GM11168 (cell line): Measurements from ENCODE around the gene EEA1.
"Not testable (repeated sequence)": the region's sequence is repeated elsewhere in the genome, so short reads cannot be mapped to it uniquely, and the experiment has no call there.

Source experiments
- in situ Hi-C: fragments of 300-500 bp; cut with MboI; formaldehyde crosslinking; loops from one replicate; pipeline ENCODE4 v1.12.0; 2022; ENCODE audit warnings: low sequenced_read_pairs; ENCODE audit not compliant: unreplicated experiment

EEA1 gene

DNA sequence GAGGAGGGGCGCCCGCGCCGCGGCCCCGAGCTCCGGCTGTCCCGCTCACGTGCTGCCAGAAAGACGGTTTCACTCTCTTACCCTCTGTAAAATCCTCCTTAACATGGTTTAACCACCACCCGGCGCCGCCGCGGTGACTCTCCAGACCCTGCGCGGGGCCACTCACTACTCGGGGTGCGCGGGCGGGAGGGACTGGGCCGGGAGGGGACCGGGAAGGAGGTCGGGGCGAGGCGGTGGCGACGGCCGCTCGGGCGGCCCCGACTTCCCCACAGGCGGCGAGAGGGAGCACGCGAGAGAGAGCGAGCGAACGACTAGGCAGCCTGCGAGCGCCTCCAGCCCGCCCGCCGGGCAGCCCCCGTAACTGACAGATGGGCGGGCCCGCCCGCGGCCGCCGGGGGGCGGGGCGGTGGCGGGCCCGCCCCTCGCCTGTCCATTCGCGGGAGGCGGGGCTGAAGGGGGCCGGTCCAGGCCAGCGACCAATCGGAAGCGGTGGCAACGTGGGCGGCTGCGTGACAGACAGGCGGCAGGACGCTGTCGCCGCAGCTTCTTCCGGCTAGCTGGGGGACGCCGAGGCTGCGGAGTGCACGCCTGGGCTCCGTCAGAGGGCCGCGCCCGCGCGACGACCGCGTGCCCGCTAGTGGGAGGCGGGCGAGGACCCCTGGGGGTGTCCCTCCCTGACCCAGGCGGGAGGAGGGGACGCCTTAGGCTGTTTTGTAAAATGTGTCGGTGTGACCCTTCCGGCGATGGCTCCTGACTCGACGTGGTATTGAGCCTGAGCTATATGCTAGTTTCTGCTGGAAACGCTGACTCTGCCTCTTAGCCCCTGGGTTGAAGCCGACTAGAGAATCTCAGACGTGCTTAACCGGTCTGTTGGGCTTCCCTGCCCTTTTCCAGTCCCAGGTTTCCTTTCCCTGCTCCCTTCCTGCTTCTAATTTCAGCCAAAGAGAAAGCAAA, at the start of gene EEA1:
EEA1 (minus strand) TSS at position 334 of the 954 bp plus-strand sequence; CDS start at position 105, 229 bp downstream.
- in situ Hi-C loops = no loop called here

DNA sequence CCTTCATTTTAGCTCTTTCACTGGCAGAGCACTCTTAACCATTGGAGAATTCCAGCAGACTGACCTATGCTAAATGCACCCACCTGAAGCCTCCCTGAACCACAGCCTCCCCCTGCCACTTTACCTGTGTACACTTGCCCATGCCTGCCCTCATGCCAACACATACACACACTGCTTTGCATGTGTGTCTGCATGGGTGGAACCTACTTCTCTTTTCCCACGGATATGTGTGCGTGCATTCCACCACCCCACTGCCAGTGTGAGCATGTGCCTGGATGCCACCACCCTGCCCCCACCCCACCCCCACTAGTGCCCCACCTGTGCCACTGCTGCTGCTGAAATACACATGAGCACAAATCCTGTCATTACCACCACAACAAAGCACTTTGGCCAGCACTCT, 49.5 kb upstream of the EEA1 start:
- in situ Hi-C loops = loop anchor here (25.0 kb wide), 1 partner anchor 191 kb away; no protein-coding TSS in a partner anchor

DNA sequence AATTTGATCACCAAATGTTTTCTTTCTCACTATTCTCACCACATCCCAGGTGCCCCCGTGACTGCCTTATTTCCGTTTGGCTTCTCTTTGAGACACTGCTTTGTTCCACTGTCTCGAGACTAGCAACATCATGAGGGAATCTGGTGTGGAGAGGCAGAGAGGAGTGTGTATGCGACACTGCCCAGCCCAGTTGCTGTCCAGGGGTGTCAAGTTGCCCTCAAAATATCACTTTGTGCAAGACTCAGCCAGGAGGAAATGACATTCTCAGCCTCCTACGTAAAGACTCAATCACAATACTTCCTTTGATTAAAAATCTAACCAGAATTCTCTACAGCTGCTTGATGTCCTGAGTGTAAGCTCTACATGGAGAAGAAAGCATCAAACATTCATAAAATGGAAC, 48.2 kb upstream of the EEA1 start:
- in situ Hi-C loops = loop anchor here (25.0 kb wide), 1 partner anchor 190 kb away; no protein-coding TSS in a partner anchor

DNA sequence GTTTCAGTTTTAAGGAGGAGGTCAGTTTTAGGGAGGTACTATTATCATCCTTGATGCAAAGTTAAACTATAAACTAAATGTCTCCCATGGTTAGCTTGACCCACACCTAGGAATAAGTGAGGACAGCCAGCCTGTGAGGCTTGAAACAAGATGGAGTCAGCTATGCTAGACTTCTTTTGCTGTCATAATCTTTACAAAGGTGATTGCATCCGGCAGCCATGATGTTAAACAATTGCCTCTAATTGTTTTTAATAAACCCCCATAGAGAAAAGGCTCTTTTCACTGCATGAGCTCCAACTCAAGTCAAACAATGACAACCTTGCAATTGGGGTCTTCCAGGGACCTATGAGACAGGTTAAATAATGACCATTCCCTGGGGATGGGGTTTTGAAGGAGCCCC, 45.7 kb upstream of the EEA1 start:
- in situ Hi-C loops = loop anchor here (25.0 kb wide), 1 partner anchor 187 kb away; no protein-coding TSS in a partner anchor

DNA sequence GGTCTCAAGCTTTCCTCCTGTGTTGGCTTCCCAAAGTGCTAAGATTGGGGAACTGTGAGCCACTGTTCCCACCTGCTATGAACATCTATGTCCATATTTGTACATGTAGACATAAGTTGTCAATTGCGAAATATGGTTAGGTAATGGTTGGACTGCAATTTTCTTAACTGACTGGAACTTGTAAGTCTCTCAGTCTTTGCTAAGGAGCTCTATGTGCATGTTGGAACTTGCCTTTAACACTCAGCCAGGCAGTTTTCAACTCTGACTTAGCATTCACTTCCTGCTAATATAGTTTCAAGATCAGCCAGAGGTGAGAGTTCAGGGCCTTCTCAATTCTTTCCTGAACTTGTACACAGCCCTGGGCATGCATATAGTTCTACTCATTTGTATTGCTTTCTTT, 44.5 kb upstream of the EEA1 start:
- in situ Hi-C loops = no loop called here

DNA sequence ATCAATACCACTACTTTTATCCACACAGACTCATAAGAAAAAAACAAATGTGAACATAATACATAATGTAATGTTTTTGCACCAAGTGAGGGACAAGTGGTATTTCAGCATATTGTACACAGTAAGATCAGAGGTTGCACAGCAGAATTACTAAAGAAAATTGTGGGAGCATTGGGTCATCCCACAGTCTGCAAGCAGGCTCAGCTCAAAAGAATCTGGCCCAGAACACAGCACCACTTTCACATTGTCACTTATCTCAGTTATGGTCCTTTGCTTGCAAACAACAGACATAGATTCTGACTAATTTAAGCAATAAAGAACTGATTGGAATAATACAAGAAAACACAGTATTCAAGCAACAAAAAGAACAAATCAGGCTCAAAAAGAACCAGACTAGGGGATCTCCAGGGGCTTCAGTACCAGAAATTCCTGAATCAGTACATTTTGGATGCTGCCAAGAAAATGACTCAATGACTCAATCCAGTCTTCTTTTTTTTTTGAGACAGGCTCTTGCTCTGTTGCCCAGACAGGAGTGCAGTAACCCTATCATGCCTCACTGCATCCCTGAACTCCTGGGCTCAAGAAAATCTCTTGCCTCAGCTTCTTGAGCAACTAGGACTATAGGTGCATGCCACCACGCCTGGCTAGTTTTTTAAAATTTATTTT, 42.9 kb upstream of the EEA1 start:
- in situ Hi-C loops = no loop called here

DNA sequence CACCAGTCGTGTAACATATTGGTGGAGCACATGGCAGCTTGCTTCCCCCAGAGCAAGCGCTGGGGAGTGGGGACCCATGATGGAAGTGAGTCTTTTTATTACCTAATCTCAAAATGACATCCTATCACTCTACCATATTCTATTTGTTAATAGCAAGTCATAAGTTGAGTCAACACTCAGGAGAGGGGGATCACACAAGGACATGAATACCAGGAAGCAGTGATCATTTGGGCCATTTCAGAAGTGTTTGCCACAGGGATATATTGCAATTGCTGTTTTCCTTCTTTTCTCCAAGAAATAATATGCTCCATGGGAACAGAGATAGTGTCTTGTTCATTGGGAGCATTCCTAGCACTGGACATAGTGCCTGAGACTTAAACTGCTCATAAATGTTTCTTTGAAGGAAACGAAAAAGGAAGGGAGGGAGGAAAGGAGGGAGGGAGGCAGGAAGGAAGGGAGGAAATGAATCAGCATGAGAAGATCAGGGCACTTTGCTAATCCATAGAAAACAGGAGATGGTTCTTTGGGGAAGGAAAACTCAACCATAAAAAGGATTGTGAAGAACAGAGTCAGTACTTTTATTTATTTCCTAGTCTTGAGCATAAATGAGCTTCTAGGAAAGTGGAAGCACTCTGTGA, 39.2 kb upstream of the EEA1 start:
- in situ Hi-C loops = no loop called here

DNA sequence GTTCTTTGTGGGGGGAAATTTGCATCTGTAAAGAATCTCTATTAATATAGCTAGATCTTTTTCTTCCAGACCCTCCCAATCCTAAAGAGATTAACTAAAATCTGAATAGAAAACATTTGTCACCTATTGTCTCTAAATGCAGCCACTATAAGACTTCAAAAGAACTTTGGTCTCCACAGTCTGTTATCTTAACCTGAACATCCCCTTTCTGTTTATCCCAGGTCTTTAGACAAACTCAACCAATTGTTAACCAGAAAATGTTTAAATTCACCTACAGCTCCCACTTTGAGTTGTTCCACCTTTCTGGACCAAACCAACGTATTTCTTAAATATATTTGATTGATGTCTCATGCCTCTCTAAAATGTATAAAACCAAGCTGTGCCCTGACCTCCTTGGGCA, 35.3 kb upstream of the EEA1 start:
- in situ Hi-C loops = not testable (repeated sequence)

DNA sequence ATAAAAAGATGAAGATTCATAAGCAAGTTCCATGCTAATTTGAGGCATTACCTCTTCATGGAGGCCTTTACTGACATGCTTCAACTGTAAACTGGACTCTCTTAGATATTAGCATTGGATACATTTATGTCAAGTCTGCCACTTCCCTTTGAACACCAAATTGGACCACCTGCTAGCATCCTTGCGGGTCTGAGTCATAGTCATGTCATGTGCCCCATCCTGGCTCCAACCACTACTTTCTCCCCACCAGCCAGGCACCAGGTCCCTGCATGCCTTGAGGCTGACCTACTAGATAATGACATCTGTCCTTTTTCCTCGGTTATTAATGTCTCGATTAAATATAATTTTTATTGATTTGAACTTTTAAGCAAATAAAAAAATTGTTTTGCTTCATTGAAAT, 32.9 kb upstream of the EEA1 start:
- in situ Hi-C loops = no loop called here

DNA sequence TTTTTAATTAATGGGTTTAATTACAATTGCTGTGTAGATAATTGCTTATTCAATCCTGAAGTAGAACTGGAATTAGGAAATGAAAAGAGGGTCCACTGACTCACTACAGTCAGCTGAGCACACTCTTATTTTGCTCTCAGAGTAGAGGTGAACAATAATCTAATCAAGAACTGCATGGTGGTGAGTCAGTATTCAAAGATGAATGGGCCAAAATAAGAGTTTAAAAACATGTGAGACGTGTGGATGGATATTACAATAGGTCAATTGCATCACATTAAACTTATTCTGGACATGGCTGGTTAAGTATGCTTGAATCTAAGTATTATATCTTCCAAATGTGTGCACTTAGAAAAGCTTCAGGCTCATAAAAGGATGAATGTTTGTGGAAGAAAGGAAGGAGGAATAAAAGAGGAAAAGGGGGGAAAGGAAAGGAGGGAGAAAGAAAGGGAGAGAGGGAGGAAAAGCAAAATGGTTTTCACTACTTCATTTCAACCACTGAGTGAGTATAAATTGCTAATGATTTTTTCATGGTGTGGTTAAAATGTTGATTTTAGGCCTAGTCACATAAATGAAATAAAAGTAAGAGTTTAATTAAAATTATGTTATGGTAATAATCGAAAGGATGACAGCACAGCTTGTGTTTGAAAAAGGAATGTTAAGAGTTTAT, 27.0 kb upstream of the EEA1 start:
- in situ Hi-C loops = no loop called here

DNA sequence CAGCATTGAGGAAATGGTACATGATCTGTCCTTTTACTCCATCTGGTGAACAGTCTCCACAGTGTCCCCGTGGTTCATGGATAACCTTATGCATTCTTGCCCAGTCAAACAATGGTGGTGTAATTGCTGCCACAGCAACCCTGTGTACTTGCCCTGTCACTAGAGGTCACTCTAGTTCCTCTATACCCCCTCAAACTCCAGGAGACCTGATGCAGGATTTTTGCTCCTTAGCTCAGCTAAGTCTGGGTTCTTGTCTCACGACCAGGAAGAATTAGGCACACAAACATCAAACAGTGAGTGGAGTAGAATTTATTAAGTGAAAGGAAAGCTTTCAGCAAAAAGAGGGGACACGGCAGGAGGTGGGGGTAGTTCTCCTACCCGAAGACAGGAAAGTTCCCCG, 24.7 kb upstream of the EEA1 start:
- in situ Hi-C loops = no loop called here

DNA sequence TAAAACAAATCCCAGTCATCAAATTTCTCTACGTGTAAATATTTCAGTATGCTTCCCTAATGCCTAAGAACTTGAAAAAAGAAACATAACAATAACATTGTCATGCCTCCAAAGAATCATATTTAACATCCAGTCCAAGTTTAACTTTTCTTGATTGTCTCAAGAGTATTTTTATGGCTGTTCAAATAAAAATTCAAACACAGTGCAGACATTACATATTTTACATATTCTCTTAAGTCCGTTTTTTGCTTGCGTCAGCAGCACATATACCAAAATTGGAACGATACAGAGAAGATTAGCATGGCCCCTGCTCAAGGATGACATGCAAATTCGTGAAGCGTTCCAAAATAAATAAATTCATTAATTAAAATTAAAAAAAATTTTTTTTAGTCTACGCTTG, 23.3 kb upstream of the EEA1 start:
- in situ Hi-C loops = no loop called here

DNA sequence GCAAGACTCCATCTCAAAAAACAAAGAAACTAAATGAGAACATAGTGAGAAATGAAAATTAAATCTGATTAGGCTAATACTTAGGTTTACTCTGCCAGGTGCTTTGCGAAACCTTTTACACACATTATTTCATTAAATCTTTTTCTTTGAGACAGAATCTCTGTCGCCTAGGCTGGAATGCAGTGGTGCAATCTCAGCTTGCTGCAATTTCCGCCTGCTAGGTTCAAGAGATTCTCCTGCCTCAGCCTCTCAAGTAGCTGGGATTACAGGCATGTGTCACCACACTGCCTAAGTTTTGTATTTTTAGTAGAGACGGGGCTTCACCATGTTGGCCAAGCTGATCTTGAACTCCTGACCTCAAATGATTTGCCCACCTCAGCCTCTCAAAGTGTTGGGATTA, 21.9 kb upstream of the EEA1 start:
- in situ Hi-C loops = no loop called here

DNA sequence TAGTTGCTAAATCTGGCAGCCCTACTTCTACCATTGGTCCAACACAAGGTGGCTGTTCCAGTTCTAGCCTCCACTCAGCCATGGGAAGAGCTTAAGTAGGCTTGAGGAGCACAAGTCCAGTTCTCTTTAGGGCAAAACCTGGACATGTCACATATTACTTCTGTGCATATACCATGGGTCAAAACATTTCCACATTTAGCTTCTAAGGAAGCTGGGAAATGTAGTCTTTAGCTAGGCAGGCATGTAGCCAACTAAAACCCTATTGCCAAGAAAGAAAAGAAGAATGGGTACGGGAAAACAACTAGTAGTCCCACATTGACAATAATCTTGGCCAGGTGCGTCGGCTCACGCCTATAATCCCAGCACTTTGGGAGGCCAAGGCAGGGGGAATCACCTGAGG, 20.9 kb upstream of the EEA1 start:
- in situ Hi-C loops = no loop called here

DNA sequence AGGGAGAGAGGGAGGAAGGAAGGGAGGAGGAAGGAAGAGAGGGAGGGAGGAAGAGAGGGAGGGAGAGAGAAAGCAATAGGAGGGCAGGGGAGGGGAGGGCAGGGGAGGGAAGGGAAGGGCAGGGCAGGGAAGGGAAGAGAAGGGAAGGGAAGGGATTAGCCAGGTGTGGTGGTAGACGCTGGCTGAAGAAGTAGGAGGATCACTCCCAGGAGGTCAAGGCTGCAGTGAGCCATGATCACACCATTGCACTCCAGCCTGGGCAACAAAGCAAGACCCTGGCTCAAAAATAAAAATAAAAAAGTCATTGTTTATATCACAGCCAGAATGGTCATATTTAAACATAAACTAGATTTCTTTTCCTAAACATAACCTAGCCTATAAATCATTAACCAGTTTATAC, 20.4 kb upstream of the EEA1 start:
- in situ Hi-C loops = no loop called here

DNA sequence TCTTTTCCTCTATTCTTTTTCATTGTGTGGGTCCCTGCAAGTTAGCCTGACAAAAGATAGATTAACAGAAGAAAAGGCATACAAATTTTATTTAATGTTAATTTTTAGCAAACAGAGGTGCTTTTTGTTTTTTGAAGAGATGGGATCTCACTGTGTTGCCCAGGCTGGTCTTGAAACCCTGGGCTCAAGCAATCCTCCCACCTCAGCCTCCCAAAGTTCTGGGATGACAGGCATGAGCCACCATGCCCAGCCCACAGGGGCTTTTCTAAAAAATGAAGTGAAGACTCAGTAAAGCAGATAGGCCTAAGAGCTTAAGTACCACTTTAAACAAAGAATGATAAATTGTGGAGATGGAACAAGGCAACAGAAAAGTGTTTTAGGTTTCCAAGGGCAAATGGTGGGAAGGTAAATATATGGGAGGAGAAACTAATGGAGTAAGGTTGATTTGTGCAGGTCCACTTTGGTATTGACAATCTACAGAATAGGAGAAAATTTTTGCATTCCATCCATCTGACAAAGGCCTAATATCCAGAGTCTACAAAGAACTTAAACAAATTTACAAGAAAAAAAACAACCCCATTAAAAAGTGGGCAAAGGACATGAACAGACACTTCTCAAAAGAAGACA, 18.6 kb upstream of the EEA1 start:
- in situ Hi-C loops = no loop called here

DNA sequence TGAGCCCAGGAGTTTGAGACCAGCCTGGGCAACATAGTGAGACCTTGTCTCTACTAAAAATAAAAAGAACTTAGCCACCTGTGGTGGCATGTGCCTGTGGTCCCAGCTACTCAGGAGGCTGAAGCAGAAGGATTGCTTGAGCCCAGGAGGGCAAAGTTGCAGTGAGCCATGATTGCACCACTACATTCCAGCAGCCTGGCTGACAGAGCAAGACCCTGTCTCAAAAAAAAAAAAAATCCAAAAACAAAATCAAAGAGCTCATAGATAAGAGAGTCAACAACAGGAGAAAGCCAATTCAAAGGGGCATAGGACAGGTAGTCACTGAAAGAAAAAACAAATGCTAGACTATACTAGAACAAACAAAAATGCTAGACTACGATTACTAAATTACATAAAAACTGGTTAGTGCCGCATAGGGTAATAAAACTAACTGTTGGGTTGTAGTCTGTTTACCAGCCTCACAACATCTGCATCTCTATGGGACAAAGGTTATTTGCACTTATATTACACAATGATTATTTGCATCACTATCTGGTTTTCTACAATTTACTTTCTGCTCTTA, 16.6 kb upstream of the EEA1 start:
- in situ Hi-C loops = no loop called here

DNA sequence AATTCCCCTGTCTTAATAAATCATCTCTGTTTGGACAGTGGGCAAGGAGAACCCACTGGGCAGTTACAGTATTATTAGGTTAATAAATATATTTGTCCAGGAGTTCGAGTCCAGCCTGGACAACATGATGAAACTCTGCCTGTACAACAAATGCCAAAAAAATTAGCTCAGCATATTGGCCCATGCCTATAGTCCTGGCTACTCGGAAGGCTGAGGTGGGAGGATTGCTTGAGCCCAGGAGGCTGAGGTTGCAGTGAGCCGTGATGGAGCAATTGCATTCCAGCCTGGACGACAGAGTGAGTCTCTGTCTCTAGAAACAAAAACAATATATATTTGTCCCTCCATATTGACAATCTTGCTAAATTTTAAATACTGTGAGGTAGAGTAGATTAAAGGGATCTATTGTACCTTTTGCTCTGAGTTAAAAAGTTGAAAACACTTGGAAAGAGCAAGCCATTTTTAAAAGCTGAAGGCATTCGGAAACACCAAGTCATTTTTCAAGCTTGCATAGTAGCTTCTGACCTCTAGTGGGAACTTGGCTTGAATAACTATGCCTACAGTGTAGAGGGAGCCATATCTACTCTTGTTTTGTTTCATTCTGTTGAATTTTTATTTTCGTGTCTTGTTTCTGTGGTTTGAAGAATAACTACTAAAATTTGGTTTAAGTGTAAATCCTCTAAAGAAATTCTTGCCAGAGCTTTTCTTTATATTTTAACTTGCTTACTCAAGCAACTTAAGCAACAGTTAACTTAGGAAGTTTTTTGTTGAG, 14.6 kb upstream of the EEA1 start:
- in situ Hi-C loops = no loop called here

DNA sequence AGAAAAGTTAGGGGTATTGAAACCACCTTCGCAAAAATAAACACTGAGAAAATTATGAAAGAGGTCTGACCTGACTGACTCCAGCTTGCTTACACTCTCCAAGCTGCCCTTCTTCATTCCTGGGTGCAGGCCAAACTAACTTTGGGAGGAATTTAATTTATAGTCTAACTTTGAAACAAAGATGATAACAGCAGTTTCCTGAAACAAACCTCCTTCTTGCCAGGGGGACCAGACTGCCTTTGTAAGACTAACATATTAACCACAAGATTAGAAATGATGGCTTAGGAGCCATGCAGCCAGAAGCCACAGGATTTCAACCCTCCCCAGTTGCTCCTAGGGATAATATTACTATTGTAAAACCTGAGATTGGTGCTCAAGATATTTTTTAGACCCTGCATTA, 13.8 kb upstream of the EEA1 start:
- in situ Hi-C loops = no loop called here
